HCT116 (cell line): ENCODE results near the gene FAM151A. TPM values are rescaled to one million over a fixed set of nuclear protein-coding genes. Genes with fewer than 3 reads are reported as not detected.

Source experiments
- ATAC-seq: fragments of 200-7000 bp; cut with Tn5 transposase; 2 replicates; pipeline ENCODE4 v1.9.1; 2020; ENCODE audit warnings: mild to moderate bottlenecking, moderate library complexity
- BruUV-seq: library from RNA; stranded (reverse); fragments of 400-500 nt; replicated peaks from 2 replicates; lab custom pipeline; 2021; lab: Mats Ljungman, UMichigan
- CTCF ChIA-PET: fragments of 300-600 bp; sonication (Branson Sonifier 250); formaldehyde crosslinking; loops from one replicate; lab custom pipeline; 2021; ENCODE audit warnings: antibody characterized with exemption; lab: Charles Lee
- POLR2A ChIA-PET: fragments of 300-600, 350-600 bp; sonication (Branson Sonifier 250); formaldehyde crosslinking; loops from one replicate; lab custom pipeline; 2021; ENCODE audit warnings: antibody characterized with exemption; lab: Charles Lee
- RAD21 ChIA-PET, 2 experiments: fragments of 300-600 bp; sonication (Branson Sonifier 250); formaldehyde crosslinking; loops; one replicate each; lab custom pipeline; 2023; ENCODE audit warnings: low total read pairs in 2 of 2; ENCODE audit not compliant: uncharacterized antibody in 2 of 2, unreplicated experiment in 2 of 2, low non-redundant PET in 1 of 2; lab: Charles Lee
- DNase-seq: peaks from one replicate; pipeline ENCODE4 v3.0.0-alpha.2; 2010; ENCODE audit warnings: low read depth, low spot score
- H2AFZ ChIP-seq: fragments of 200-600 bp; shearing (Covaris generic), sonication (generic); 2 replicates; pipeline ENCODE4 v1.6.1; 2017; ENCODE audit warnings: low read depth, mixed run types, mixed read lengths, antibody characterized with exemption, low read length; ENCODE audit not compliant: poor library complexity, severe bottlenecking
- H3K27ac ChIP-seq: 2 replicates; pipeline ENCODE4 v1.5.1; 2012; ENCODE audit warnings: low read depth, low read length
- H3K27me3 ChIP-seq: fragments of 200-600 bp; sonication (generic); 2 replicates; pipeline ENCODE4 v1.6.1; 2016; ENCODE audit warnings: mixed run types, low read length, mixed read lengths; ENCODE audit not compliant: insufficient read depth
- H3K36me3 ChIP-seq, 2 experiments: fragments of 200-500 bp in 1 of 2; fragments of 200-600 bp in 1 of 2; sonication (Bioruptor generic) in 1 of 2; sonication (generic) in 1 of 2; 2 replicates each; pipeline versions ENCODE4 v1.5.1 to v1.6.1; 2014 to 2016; ENCODE audit warnings: low read length in 2 of 2, inconsistent platforms in 1 of 2, mixed read lengths in 1 of 2, mixed run types in 1 of 2; ENCODE audit not compliant: insufficient read depth in 2 of 2, control insufficient read depth in 1 of 2
- H3K4me1 ChIP-seq, 2 experiments: fragments of 200-600 bp in 1 of 2; sonication (generic) in 1 of 2; 2 replicates each; pipeline versions ENCODE4 v1.5.1 to v1.6.1; 2012 to 2017; ENCODE audit warnings: low read length in 2 of 2, inconsistent platforms in 1 of 2, mild to moderate bottlenecking in 1 of 2, mixed read lengths in 1 of 2, mixed run types in 1 of 2, moderate library complexity in 1 of 2; ENCODE audit not compliant: insufficient read depth in 2 of 2, control insufficient read depth in 1 of 2
- H3K4me2 ChIP-seq: fragments of 200-600 bp; sonication (generic); 2 replicates; pipeline ENCODE4 v1.6.1; 2017; ENCODE audit warnings: mixed run types, low read length, mixed read lengths
- H3K4me3 ChIP-seq, 2 experiments: fragments of 200-600 bp in 1 of 2; sonication (generic) in 1 of 2; replicated peaks in 1 of 2; 2 replicates each; pipeline ENCODE4 v1.5.1; 2011 to 2016; ENCODE audit warnings: low read length in 2 of 2, control low read depth in 1 of 2, low read depth in 1 of 2, mild to moderate bottlenecking in 1 of 2, mixed read lengths in 1 of 2, mixed run types in 1 of 2
- H3K79me2 ChIP-seq: fragments of 200-600 bp; sonication (generic); 2 replicates; pipeline ENCODE4 v1.6.1; 2017; ENCODE audit warnings: mild to moderate bottlenecking, mixed run types, low read length, moderate library complexity, mixed read lengths; ENCODE audit not compliant: insufficient read depth
- H3K9ac ChIP-seq: fragments of 200-600 bp; sonication (generic); 2 replicates; pipeline ENCODE4 v1.6.1; 2016; ENCODE audit warnings: low read length, mixed read lengths
- H3K9me2 ChIP-seq: fragments of 200-600 bp; sonication (generic), shearing (Covaris generic); 2 replicates; pipeline ENCODE4 v1.6.1; 2017; ENCODE audit warnings: mixed run types, mild to moderate bottlenecking, moderate library complexity; ENCODE audit not compliant: insufficient read depth
- H3K9me3 ChIP-seq, 2 experiments: fragments of 200-500 bp in 1 of 2; fragments of 200-600 bp in 1 of 2; sonication (Bioruptor generic) in 1 of 2; sonication (generic) in 1 of 2; 2 replicates each; pipeline ENCODE4 v1.6.1; 2014 to 2017; ENCODE audit warnings: low read length in 2 of 2, mixed read lengths in 2 of 2, inconsistent platforms in 1 of 2, low read depth in 1 of 2, mild to moderate bottlenecking in 1 of 2, mixed run types in 1 of 2, moderate library complexity in 1 of 2; ENCODE audit not compliant: control insufficient read depth in 1 of 2, insufficient read depth in 1 of 2
- H4K20me1 ChIP-seq: fragments of 200-600 bp; sonication (generic), shearing (Covaris generic); 2 replicates; pipeline ENCODE4 v1.6.1; 2017; ENCODE audit warnings: mixed run types, mild to moderate bottlenecking, moderate library complexity; ENCODE audit not compliant: insufficient read depth
- CEBPB ChIP-seq: IDR thresholded peaks from 2 replicates; pipeline ENCODE4 v1.6.1; 2012; ENCODE audit warnings: low read depth
- CTCF ChIP-seq, 3 experiments: fragments of 200-600 bp in 1 of 3; sonication (generic) in 1 of 3; IDR thresholded peaks in 2 of 3; conservative IDR thresholded peaks in 1 of 3; 2 replicates each; pipeline ENCODE4 v1.5.1; 2012 to 2017; ENCODE audit warnings: low read depth in 2 of 3, low read length in 2 of 3, antibody characterized with exemption in 1 of 3, borderline replicate concordance in 1 of 3, control low read depth in 1 of 3, mild to moderate bottlenecking in 1 of 3, mixed read lengths in 1 of 3, mixed run types in 1 of 3, moderate library complexity in 1 of 3; ENCODE audit not compliant: insufficient read depth in 1 of 3
- EGR1 ChIP-seq: IDR thresholded peaks from 2 replicates; pipeline ENCODE4 v1.6.1; 2012; ENCODE audit warnings: low read depth
- ELF1 ChIP-seq: IDR thresholded peaks from 2 replicates; pipeline ENCODE4 v1.6.1; 2012; ENCODE audit warnings: low read depth, borderline replicate concordance
- EZH2 ChIP-seq: fragments of 200-600 bp; sonication (generic); IDR thresholded peaks from 2 replicates; pipeline ENCODE4 v1.6.1; 2017; ENCODE audit warnings: antibody characterized with exemption, mixed run types
- FOSL1 ChIP-seq: IDR thresholded peaks from 2 replicates; pipeline ENCODE4 v1.6.1; 2012; ENCODE audit warnings: low read depth
- JUND ChIP-seq: IDR thresholded peaks from 2 replicates; pipeline ENCODE4 v1.6.1; 2012
- MAX ChIP-seq: IDR thresholded peaks from 2 replicates; pipeline ENCODE4 v1.6.1; 2012
- POLR2A ChIP-seq: IDR thresholded peaks from 2 replicates; pipeline ENCODE4 v1.7.0; 2011; ENCODE audit warnings: borderline replicate concordance; ENCODE audit not compliant: insufficient read depth, insufficient read length; ENCODE audit errors: extremely low read depth
- RAD21 ChIP-seq: IDR thresholded peaks from 2 replicates; pipeline ENCODE4 v1.6.1; 2012; ENCODE audit warnings: low read depth, mild to moderate bottlenecking
- SP1 ChIP-seq: IDR thresholded peaks from 2 replicates; pipeline ENCODE4 v1.6.1; 2012; ENCODE audit warnings: low read depth
- SRF ChIP-seq: IDR thresholded peaks from 2 replicates; pipeline ENCODE4 v1.6.1; 2012; ENCODE audit warnings: low read depth
- TCF7L2 ChIP-seq: IDR thresholded peaks from 2 replicates; pipeline ENCODE4 v1.7.0; 2011; ENCODE audit warnings: borderline replicate concordance, inconsistent platforms; ENCODE audit not compliant: insufficient read depth, insufficient read length; ENCODE audit errors: extremely low read depth
- YY1 ChIP-seq: IDR thresholded peaks from 2 replicates; pipeline ENCODE4 v1.6.1; 2011; ENCODE audit warnings: low read length, low read depth, moderate library complexity, mild to moderate bottlenecking; ENCODE audit not compliant: insufficient replicate concordance; ENCODE audit errors: extremely low read depth
- intact Hi-C: fragments of 100-400 bp; cut with micrococcal nuclease; formaldehyde crosslinking; loops from 2 replicates; pipeline ENCODE4 v1.10.0; 2022
- total RNA-seq: library from RNA; stranded (reverse); gene quantifications from one replicate; pipeline ENCODE4 v1.2.1, GENCODE V29; 2021; ENCODE audit not compliant: unreplicated experiment

FAM151A gene
- total RNA-seq, 1 experiment from 2014 or later: not detected

- POLR2A ChIA-PET: no interaction called here
- Histone ChIP-seq H3K36me3 (no peaks in the 10 kb centered on the region), H3K4me2 (no peak overlapping the region), H3K79me2 (no peaks in the 10 kb centered on the region), H3K27ac (no peak overlapping the region), H3K27me3 (no peaks in the 10 kb centered on the region), H3K9ac (no peak overlapping the region), H3K4me3 (no peak overlapping the region), H3K9me2 (no peaks in the 10 kb centered on the region), H3K4me1 (no peaks in the 10 kb centered on the region), H3K9me3 (no peaks in the 10 kb centered on the region), H2AFZ (no peak overlapping the region), H4K20me1 (no peaks in the 10 kb centered on the region)
- CTCF ChIA-PET: no interaction called here
- RAD21 ChIA-PET: no interaction called here
- no peak for TF ChIP-seq CTCF (IDR thresholded peaks at IDR 0.05 in 2 of 3, conservative IDR thresholded peaks at IDR 0.05 in 1 of 3; ENCODE audit: borderline replicate concordance in 1 of 3, insufficient read depth in 1 of 3, low read depth in 2 of 3, low read length in 2 of 3)
- TF ChIP-seq EGR1: no peak
- no peak for TF ChIP-seq ELF1
- no peak for TF ChIP-seq SRF
- no peak for TF ChIP-seq EZH2
- no peak for TF ChIP-seq RAD21
- no peak for TF ChIP-seq SP1
- TF ChIP-seq MAX: no peak
- no peak for TF ChIP-seq JUND
- no peak for TF ChIP-seq FOSL1
- no peak for TF ChIP-seq YY1
- no peak for TF ChIP-seq TCF7L2
- TF ChIP-seq POLR2A: no peak
- no peak for TF ChIP-seq CEBPB
- intact Hi-C loops: no loop called here
- DNase-seq (no peak), ATAC-seq (no peak)
- BruUV-seq: no TSS peak
Measured at GRCh38 chr1:54619749-54620148, 3.6 kb downstream of the FAM151A start.
